WTC11 (cell line): ENCODE data around the gene NPAS3. TPM values are rescaled to one million over a fixed set of nuclear protein-coding genes. Genes with fewer than 3 reads are reported as not detected.
A peak's percentile ranks its signal among the peaks of the same experiment; 100 is the strongest.

Experiments used
- ATAC-seq: fragments of 200-7000 bp; cut with Tn5 transposase; 2 replicates; pipeline ENCODE4 v1.10.0; 2021; ENCODE audit warnings: mild to moderate bottlenecking, moderate library complexity
- CTCF ChIA-PET: fragments of 300-600 bp; sonication (Branson Sonifier 250); formaldehyde crosslinking; loops from one replicate; lab custom pipeline; 2021; ENCODE audit warnings: antibody characterized with exemption; lab: Charles Lee
- POLR2A ChIA-PET: fragments of 350-600 bp; sonication (Branson Sonifier 250); formaldehyde crosslinking; loops from one replicate; lab custom pipeline; 2021; ENCODE audit warnings: antibody characterized with exemption; lab: Charles Lee
- DNase-seq: peaks from one replicate; pipeline ENCODE4 v3.0.0; 2021; ENCODE audit warnings: low spot score
- H3K27ac Mint-ChIP-seq: 2 replicates; pipeline ENCODE4 v1.8.0; 2021; ENCODE audit warnings: mixed read lengths
- H3K27me3 Mint-ChIP-seq: 2 replicates; pipeline ENCODE4 v1.8.0; 2021; ENCODE audit warnings: low read depth, mild to moderate bottlenecking, moderate library complexity, mixed read lengths
- H3K36me3 Mint-ChIP-seq: 2 replicates; pipeline ENCODE4 v1.8.0; 2021; ENCODE audit warnings: mixed read lengths
- H3K4me1 Mint-ChIP-seq: 2 replicates; pipeline ENCODE4 v1.8.0; 2022; ENCODE audit warnings: mixed read lengths
- H3K4me3 Mint-ChIP-seq: 2 replicates; pipeline ENCODE4 v1.8.0; 2021; ENCODE audit warnings: mild to moderate bottlenecking, moderate library complexity, mixed read lengths
- H3K9me3 Mint-ChIP-seq: 2 replicates; pipeline ENCODE4 v1.8.0; 2021; ENCODE audit warnings: mixed read lengths
- ETV6 ChIP-seq: sonication (generic); formaldehyde crosslinking; IDR thresholded peaks from 2 replicates; pipeline ENCODE4 v1.8.1; 2022; ENCODE audit warnings: mild to moderate bottlenecking, missing genetic modification reagents
- FOXJ3 ChIP-seq: sonication (generic); formaldehyde crosslinking; IDR thresholded peaks from 2 replicates; pipeline ENCODE4 v1.9.0; 2021; ENCODE audit warnings: missing genetic modification reagents, mild to moderate bottlenecking, borderline replicate concordance
- FOXP1 ChIP-seq: sonication (generic); formaldehyde crosslinking; IDR thresholded peaks from 2 replicates; pipeline ENCODE4 v1.8.0; 2022; ENCODE audit warnings: missing genetic modification reagents, mild to moderate bottlenecking, moderate library complexity, borderline replicate concordance
- NFATC4 ChIP-seq: fragments of 250-450 bp; sonication (Bioruptor Pico); IDR thresholded peaks from 2 replicates; pipeline ENCODE4 v1.9.0; 2021; ENCODE audit warnings: mild to moderate bottlenecking
- NFYB ChIP-seq: sonication (generic); formaldehyde crosslinking; conservative IDR thresholded peaks from 2 replicates; pipeline ENCODE4 v1.8.0; 2022; ENCODE audit warnings: low read depth, missing genetic modification reagents
- TCF7 ChIP-seq: sonication (generic); formaldehyde crosslinking; IDR thresholded peaks from 2 replicates; pipeline ENCODE4 v1.8.0; 2022; ENCODE audit warnings: mild to moderate bottlenecking, low read depth, missing genetic modification reagents, moderate library complexity
- TP53 ChIP-seq: sonication (generic); formaldehyde crosslinking; IDR thresholded peaks from 2 replicates; pipeline ENCODE4 v1.8.1; 2023; ENCODE audit warnings: mild to moderate bottlenecking, missing genetic modification reagents
- ZNF671 ChIP-seq: fragments of 250-450 bp; sonication (Bioruptor Pico); IDR thresholded peaks from 2 replicates; pipeline ENCODE4 v1.8.0; 2021; ENCODE audit warnings: mild to moderate bottlenecking
- total RNA-seq: library from RNA; stranded (reverse); gene quantifications from 3 replicates; pipeline ENCODE4 v1.2.3, GENCODE V29; 2021
- TF ChIP-seq, protein P1 (sequence below): sonication (generic); formaldehyde crosslinking; IDR thresholded peaks from 2 replicates; pipeline ENCODE4 v1.8.1; 2022; ENCODE audit warnings: low read depth, mild to moderate bottlenecking, moderate library complexity, missing genetic modification reagents, borderline replicate concordance
- TF ChIP-seq, protein P2 (sequence below): sonication (generic); formaldehyde crosslinking; IDR thresholded peaks from 2 replicates; pipeline ENCODE4 v1.8.1; 2022; ENCODE audit warnings: mild to moderate bottlenecking, missing genetic modification reagents, moderate library complexity, borderline replicate concordance
- TF ChIP-seq, protein P3 (sequence below): sonication (generic); formaldehyde crosslinking; IDR thresholded peaks from 2 replicates; pipeline ENCODE4 v1.8.0; 2022; ENCODE audit warnings: mild to moderate bottlenecking, missing genetic modification reagents
- TF ChIP-seq, protein P4 (sequence below): sonication (generic); formaldehyde crosslinking; IDR thresholded peaks from 2 replicates; pipeline ENCODE4 v1.8.0; 2023; ENCODE audit warnings: missing genetic modification reagents, mild to moderate bottlenecking, borderline replicate concordance
- TF ChIP-seq, protein P5 (sequence below): sonication (generic); formaldehyde crosslinking; IDR thresholded peaks from 2 replicates; pipeline ENCODE4 v1.8.1; 2023; ENCODE audit warnings: mild to moderate bottlenecking, missing genetic modification reagents
- TF ChIP-seq, protein P6 (sequence below): sonication (generic); formaldehyde crosslinking; conservative IDR thresholded peaks from 2 replicates; pipeline ENCODE4 v1.8.1; 2023; ENCODE audit warnings: mild to moderate bottlenecking, low read depth, missing genetic modification reagents, moderate library complexity

The NPAS3 gene
- total RNA-seq, 1 experiment from 2014 or later = 3.2 TPM

DNA sequence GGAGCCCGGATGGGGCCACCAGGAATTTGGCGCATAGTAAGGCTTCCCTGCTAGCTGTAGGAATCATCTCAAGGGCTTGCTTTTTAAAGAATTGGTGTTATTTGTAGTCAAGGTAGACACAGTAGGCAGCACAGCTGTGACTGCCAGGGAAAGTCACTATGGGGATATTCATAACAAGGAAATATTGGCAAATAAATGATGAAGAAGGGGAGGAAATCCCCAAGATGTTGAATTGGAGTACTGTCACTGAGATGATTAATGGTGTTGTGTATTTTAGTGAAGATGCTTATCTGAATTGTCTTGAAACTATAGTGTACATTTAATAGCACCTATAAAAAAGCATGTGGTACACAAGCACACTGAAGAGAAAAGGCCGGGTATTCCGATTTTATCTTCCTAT lies 118.9 kb downstream of the NPAS3 start (continued):
- TF ChIP-seq FOXP1 (CRISPR knock-in tag) (no peak), ETV6 (CRISPR knock-in tag) (no peak), ZNF671 (CRISPR knock-in tag) (no peak), FOXJ3 (CRISPR knock-in tag) (no peak)

DNA sequence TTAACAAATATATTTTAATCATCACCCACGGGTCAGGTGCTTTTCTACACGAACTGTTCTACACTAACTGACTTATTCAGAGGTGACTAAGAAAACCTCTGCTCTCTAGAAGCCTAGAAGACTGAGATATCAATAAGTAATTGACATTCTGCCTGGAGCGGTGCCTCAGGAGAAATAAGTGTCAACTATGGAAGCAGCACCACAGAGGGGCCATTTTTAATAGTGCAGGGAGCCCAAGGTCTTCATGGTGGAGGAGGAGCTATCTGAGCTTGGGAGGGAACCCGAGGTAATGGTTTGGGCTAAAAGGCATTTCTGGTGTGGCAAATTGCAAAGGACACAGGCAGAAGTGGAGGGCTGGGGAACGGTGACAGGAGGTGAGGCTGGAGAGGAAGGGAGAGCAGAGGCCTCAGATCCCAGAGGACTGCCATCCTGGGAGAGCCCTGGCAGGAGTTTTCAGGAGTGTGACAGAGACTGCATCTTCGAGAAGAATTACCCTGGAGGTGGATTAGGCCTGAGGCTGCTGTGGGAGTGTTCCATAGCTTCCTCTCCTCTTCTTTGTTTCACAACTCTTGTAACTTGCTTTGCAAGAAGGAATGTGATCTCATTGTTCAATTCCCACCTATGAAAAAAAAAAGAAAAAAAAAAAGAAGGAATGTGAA lies 123.1 kb downstream of the NPAS3 start:
- H3K4me3 Mint-ChIP-seq = no peak overlapping the region
- TF ChIP-seq NFATC4 = no peak
- TF ChIP-seq, protein P1, sequence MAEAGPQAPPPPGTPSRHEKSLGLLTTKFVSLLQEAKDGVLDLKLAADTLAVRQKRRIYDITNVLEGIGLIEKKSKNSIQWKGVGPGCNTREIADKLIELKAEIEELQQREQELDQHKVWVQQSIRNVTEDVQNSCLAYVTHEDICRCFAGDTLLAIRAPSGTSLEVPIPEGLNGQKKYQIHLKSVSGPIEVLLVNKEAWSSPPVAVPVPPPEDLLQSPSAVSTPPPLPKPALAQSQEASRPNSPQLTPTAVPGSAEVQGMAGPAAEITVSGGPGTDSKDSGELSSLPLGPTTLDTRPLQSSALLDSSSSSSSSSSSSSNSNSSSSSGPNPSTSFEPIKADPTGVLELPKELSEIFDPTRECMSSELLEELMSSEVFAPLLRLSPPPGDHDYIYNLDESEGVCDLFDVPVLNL = no peak
- TF ChIP-seq NFYB (CRISPR knock-in tag) = no peak
- TF ChIP-seq, protein P2, sequence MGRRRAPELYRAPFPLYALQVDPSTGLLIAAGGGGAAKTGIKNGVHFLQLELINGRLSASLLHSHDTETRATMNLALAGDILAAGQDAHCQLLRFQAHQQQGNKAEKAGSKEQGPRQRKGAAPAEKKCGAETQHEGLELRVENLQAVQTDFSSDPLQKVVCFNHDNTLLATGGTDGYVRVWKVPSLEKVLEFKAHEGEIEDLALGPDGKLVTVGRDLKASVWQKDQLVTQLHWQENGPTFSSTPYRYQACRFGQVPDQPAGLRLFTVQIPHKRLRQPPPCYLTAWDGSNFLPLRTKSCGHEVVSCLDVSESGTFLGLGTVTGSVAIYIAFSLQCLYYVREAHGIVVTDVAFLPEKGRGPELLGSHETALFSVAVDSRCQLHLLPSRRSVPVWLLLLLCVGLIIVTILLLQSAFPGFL (CRISPR knock-in tag) = no peak
- TF ChIP-seq, protein P3, sequence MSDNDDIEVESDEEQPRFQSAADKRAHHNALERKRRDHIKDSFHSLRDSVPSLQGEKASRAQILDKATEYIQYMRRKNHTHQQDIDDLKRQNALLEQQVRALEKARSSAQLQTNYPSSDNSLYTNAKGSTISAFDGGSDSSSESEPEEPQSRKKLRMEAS (CRISPR knock-in tag) = no peak
- TF ChIP-seq, protein P4, sequence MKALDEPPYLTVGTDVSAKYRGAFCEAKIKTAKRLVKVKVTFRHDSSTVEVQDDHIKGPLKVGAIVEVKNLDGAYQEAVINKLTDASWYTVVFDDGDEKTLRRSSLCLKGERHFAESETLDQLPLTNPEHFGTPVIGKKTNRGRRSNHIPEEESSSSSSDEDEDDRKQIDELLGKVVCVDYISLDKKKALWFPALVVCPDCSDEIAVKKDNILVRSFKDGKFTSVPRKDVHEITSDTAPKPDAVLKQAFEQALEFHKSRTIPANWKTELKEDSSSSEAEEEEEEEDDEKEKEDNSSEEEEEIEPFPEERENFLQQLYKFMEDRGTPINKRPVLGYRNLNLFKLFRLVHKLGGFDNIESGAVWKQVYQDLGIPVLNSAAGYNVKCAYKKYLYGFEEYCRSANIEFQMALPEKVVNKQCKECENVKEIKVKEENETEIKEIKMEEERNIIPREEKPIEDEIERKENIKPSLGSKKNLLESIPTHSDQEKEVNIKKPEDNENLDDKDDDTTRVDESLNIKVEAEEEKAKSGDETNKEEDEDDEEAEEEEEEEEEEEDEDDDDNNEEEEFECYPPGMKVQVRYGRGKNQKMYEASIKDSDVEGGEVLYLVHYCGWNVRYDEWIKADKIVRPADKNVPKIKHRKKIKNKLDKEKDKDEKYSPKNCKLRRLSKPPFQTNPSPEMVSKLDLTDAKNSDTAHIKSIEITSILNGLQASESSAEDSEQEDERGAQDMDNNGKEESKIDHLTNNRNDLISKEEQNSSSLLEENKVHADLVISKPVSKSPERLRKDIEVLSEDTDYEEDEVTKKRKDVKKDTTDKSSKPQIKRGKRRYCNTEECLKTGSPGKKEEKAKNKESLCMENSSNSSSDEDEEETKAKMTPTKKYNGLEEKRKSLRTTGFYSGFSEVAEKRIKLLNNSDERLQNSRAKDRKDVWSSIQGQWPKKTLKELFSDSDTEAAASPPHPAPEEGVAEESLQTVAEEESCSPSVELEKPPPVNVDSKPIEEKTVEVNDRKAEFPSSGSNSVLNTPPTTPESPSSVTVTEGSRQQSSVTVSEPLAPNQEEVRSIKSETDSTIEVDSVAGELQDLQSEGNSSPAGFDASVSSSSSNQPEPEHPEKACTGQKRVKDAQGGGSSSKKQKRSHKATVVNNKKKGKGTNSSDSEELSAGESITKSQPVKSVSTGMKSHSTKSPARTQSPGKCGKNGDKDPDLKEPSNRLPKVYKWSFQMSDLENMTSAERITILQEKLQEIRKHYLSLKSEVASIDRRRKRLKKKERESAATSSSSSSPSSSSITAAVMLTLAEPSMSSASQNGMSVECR = no peak
- TF ChIP-seq, protein P5, sequence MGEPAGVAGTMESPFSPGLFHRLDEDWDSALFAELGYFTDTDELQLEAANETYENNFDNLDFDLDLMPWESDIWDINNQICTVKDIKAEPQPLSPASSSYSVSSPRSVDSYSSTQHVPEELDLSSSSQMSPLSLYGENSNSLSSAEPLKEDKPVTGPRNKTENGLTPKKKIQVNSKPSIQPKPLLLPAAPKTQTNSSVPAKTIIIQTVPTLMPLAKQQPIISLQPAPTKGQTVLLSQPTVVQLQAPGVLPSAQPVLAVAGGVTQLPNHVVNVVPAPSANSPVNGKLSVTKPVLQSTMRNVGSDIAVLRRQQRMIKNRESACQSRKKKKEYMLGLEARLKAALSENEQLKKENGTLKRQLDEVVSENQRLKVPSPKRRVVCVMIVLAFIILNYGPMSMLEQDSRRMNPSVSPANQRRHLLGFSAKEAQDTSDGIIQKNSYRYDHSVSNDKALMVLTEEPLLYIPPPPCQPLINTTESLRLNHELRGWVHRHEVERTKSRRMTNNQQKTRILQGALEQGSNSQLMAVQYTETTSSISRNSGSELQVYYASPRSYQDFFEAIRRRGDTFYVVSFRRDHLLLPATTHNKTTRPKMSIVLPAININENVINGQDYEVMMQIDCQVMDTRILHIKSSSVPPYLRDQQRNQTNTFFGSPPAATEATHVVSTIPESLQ (CRISPR knock-in tag) = no peak
- no peak for TF ChIP-seq TCF7 (CRISPR knock-in tag)
- no peak for TF ChIP-seq TP53 (CRISPR knock-in tag)
- TF ChIP-seq, protein P6, sequence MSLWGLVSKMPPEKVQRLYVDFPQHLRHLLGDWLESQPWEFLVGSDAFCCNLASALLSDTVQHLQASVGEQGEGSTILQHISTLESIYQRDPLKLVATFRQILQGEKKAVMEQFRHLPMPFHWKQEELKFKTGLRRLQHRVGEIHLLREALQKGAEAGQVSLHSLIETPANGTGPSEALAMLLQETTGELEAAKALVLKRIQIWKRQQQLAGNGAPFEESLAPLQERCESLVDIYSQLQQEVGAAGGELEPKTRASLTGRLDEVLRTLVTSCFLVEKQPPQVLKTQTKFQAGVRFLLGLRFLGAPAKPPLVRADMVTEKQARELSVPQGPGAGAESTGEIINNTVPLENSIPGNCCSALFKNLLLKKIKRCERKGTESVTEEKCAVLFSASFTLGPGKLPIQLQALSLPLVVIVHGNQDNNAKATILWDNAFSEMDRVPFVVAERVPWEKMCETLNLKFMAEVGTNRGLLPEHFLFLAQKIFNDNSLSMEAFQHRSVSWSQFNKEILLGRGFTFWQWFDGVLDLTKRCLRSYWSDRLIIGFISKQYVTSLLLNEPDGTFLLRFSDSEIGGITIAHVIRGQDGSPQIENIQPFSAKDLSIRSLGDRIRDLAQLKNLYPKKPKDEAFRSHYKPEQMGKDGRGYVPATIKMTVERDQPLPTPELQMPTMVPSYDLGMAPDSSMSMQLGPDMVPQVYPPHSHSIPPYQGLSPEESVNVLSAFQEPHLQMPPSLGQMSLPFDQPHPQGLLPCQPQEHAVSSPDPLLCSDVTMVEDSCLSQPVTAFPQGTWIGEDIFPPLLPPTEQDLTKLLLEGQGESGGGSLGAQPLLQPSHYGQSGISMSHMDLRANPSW (CRISPR knock-in tag) = no peak
- TF ChIP-seq, all 79 proteins: peak for 0
- Mint-ChIP-seq H3K9me3 (no peaks in the 10 kb centered on the region), H3K4me1 (peaks cover 10% of the 10 kb centered on the region), H3K27me3 (no peaks in the 10 kb centered on the region), H3K27ac (no peak overlapping the region), H3K36me3 (no peaks in the 10 kb centered on the region)
- CTCF ChIA-PET = interaction anchor here (0.6 to 1.3 kb wide), 3 partner anchors 15 to 473 kb away, joined by 3 read pairs; no protein-coding TSS in a partner anchor
- DNase-seq = peak; percentile 9
- peak; percentile 64 for ATAC-seq
- POLR2A ChIA-PET = no interaction called here
